Forelimb muscle (tissue), 1 donor: ENCODE measurements around the gene TPH1. TPM values are rescaled to one million over a fixed set of nuclear protein-coding genes. Genes with fewer than 3 reads are reported as not detected.
"Not testable (repeated sequence)": the region's sequence is repeated elsewhere in the genome, so short reads cannot be mapped to it uniquely, and the experiment has no call there.

Source experiments
- DNase-seq: peaks from one replicate; pipeline ENCODE4 v3.0.0-alpha.2; 2013; ENCODE audit warnings: low read depth
- polyA plus RNA-seq: library from polyadenylated mRNA; unstranded; fragments of 120-200 nt; gene quantifications from one replicate; pipeline ENCODE4 v1.2.1, GENCODE V29; 2013; ENCODE audit not compliant: insufficient read length

The TPH1 gene
- polyA plus RNA-seq, 1 donor: 0.40 TPM

DNA sequence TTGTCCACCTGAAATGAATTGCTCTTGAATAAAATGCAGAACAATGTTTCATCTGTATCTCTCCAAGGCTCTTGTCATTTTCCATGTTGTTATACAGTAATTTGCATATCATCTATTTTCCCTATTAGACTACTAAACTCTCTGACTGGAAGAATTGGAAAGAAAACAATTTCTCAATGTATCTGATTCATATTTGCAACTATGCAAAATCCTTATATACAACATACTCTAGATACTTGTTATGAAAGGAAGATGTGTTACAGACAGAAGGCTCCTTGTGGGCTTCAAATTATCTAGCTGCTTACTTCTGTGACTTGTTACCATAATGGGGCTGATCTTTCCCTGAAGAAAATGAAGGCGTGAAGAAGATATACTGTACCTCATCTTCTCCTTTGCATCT is 23.6 kb downstream of the TPH1 start:
- DNase-seq: no peak

GRCh38 chr11:18019650-18020049 is 26.4 kb downstream of the TPH1 start:
- DNase-seq: no peak

DNA sequence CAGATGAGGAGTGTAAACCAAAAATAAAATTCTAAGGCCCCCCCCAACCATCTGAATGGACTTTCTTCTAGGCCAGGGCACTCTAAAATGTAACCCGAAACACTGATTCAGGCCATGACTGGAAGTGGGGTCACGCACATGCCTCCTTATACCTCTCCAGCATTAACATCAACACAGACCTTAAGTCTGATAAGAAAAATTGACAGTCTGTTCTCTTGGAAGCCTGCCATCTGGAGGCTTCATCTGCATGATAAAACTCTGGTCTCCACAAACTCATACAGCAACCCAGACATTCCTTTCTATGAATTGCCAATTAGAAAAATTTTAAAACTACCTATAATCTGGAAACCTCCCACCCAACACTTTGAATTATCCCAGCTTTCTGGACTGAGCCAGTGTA is 29.3 kb downstream of the TPH1 start:
- DNase-seq: no peak

GRCh38 chr11:18014876-18015275 is 31.2 kb downstream of the TPH1 start:
- no peak for DNase-seq

DNA sequence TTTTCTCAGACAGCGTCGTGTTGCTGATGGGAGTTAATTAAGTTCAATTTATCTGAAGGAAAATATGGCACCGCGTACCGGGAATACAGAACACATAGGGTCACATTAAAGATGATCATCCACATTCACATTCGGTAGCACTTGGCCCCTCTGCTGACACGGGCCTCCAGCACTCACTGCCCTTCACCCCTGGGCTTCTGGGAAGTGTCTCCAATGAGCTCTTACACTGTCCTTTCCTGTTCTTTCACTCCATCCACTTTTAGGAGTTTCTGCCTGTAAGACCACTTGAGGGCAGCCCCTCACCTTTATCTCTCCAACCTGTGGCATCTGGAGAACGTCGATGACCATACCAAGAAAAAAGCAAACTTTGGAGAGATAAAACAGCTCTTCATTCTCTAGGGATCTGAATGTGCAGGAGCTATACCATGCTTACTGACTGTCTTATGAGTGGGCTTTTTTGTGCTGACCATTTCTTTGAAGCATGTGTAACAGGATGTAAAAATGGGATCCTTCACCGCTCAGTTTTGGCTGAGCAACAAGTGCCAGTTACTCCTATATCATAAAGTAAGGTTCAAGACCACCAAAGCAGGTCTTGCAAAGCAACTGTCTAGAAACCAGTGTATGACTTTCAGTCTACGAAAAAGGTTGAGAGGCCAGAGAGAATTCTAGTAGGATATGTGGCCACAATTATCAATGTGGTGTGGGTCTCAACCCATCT is 32.1 kb downstream of the TPH1 start:
- DNase-seq: no peak

GRCh38 chr11:18012906-18013781 is 32.9 kb downstream of the TPH1 start, which contains the start of gene SERGEF:
SERGEF (minus strand) TSS chr11:18013047; CDS start chr11:18013010, 37 bp downstream.
- peak; percentile 16 for DNase-seq

DNA sequence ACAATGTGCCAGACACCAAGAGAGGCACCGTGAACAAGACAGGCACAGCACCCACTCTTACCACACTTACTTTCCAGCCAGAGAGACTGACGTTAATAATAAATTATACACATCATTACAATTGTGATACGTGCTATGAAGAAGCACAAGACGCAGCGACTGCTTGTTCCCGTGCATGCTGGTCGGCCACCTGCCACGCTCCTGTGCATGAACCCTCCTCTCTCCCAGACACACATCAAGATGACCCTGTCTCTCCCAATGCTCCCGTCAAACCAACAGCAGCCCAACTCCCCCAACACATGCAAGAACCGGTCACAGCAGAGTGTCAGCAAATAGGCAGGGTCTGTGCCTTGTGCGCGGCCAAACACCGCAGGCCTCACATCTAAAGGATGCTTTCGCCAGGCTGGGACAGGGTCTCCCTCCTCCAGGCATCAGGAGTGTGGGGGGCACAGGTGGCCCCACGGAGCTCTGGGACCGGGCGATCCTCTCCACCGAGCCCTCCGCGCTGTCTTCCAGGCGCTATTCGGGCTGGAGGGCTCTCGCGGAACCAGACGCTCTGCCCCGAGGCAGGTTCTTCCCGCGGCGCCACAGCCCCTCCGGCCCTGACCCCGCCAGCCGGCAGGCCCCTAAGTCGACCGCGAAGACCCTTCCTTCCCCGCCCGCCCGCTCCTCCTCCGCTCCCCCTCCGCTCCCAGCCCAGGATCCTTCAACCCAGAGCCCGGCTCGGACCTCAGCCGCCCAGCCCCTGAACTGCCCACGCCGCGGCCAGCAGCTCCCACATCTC is 33.8 kb downstream of the TPH1 start:
- DNase-seq: no peak

GRCh38 chr11:18011633-18012032 is 34.4 kb downstream of the TPH1 start:
- DNase-seq: no peak

DNA sequence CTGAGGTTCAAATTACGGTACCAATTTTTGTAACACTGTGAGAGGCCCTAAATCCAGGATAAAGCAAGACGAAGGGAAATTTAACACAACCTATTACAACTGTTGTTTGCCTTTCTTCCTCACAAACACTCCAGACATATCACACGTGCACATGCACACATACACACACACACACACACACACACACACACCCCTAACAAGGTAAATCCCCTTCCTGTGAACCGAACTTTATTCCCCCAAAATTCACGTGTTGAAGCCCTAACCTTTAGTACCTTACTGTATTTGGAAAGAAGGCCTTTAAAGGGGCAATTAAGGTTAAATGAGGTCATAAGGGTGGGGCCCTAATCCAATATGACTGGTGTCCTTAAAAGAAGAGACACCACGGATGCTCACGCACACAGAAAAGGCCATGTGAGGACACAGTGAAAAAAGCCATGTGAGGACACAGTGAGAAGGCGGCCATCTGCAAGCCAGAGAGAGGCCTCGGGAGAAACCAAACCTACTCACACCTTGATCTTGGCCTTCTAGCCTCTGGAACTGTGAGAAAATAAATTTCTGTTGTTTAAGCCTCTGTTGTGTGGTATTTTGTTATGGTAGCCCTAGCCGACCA is 35.0 kb downstream of the TPH1 start:
- no peak for DNase-seq

GRCh38 chr11:18010121-18010670 is 35.9 kb downstream of the TPH1 start:
- no peak for DNase-seq

DNA sequence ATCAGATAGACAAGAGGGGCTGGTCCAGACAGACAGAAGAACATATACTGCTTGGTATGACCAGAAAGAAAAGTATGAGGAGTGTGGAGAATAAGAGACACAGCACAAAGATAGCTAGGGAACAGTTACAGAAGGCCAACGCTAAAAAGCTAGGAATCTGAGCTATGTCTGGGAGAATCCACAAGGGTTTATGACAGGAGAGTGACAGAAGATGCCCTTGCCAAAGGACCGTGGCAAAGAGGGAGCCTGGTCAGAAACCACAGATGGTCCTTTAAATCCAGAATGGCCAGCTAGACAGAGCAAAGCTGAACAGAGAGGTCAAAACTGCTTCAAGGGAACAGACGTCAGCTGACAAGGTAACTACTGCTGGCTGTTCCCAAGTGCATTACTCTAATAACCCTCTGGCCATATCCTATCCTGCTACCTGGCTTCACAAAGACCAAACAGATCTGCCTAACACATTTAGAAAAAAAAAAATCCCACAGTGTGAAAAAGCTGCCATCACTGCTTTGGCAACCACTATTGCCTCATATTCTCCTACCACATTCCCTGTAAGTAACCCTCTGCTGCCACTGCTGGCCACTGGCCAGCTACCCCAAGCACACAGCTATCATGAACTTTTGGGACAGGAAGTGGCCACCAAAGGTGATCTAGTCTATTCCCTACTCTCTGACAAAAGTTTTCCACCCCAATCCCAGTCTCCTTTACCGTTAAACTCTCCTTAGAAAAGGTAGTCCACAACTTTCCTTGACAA is 40.5 kb downstream of the TPH1 start:
- DNase-seq: no peak

GRCh38 chr11:18001191-18001590 is 44.9 kb downstream of the TPH1 start:
- DNase-seq: no peak

- no peak for DNase-seq
These were observed 45.3 kb downstream of the TPH1 start for GRCh38 chr11:18000760-18001159.

GRCh38 chr11:18000128-18000527 is 45.9 kb downstream of the TPH1 start:
- DNase-seq: not testable (repeated sequence)

Other genes starting within 250 kb of the TPH1 start
- gene SERGEF, start 33.2 kb downstream of the TPH1 start, polyA plus RNA-seq: 10.4 TPM
- 16.7 TPM for gene SAAL1, start 59.8 kb upstream of the TPH1 start, polyA plus RNA-seq
- not detected for gene MRGPRX3, start 86.3 kb upstream of the TPH1 start, polyA plus RNA-seq
- not detected for gene MRGPRX4, start 126.6 kb upstream of the TPH1 start, polyA plus RNA-seq
- gene SAA4, start 190.5 kb upstream of the TPH1 start, polyA plus RNA-seq: not detected
- gene SAA2, start 202.4 kb upstream of the TPH1 start, polyA plus RNA-seq: not detected
- gene SAA1, start 220.0 kb upstream of the TPH1 start, polyA plus RNA-seq: not detected